H1 (cell line): ENCODE measurements around the gene TBCD. TPM values are rescaled to one million over a fixed set of nuclear protein-coding genes. Genes with fewer than 3 reads are reported as not detected.

ENCODE experiments used
- JUND ChIP-seq: IDR thresholded peaks from 2 replicates; pipeline ENCODE4 v1.6.1; 2011; ENCODE audit warnings: mild to moderate bottlenecking, improper control_type of control experiment, low read length
- KDM1A ChIP-seq: fragments of 200-600, 300-600 bp; sonication (generic); IDR thresholded peaks from 2 replicates; pipeline ENCODE4 v1.7.1; 2016; ENCODE audit warnings: mild to moderate bottlenecking, low read length, borderline replicate concordance
- SP1 ChIP-seq: IDR thresholded peaks from 2 replicates; pipeline ENCODE4 v1.6.1; 2011; ENCODE audit warnings: low read depth, low read length
- SP2 ChIP-seq: IDR thresholded peaks from 2 replicates; pipeline ENCODE4 v1.6.1; 2012; ENCODE audit warnings: mild to moderate bottlenecking, low read length, inconsistent platforms
- polyA plus RNA-seq, 7 experiments: library from polyadenylated mRNA; depleted of rRNA in 3 of 7; stranded (reverse) in 5 of 7; unstranded in 2 of 7; fragments of >200 nt in 5 of 7; fragments of 200-250 nt in 2 of 7; gene quantifications; 1 replicate in 5 of 7; 2 replicates in 1 of 7; 4 replicates in 1 of 7; pipeline versions ENCODE4 v1.2.1 to v1.2.3, GENCODE V29; 2011 to 2013; ENCODE audit warnings: missing spikeins in 2 of 7, mixed read lengths in 2 of 7
- total RNA-seq: library from RNA; stranded (reverse); fragmentation: NEBNext Ultra II Directional; extraction: Animal tissue kit (Norgen Biotek cat#: 25700); gene quantifications from 2 replicates; pipeline ENCODE4 v1.2.1, GENCODE V29; 2021

TBCD gene
- total and polyA plus RNA-seq, 2 of the 8 experiments (the other 6 are each of a cell fraction or from before 2014, with no cell fraction given), result 118 to 162 TPM

DNA sequence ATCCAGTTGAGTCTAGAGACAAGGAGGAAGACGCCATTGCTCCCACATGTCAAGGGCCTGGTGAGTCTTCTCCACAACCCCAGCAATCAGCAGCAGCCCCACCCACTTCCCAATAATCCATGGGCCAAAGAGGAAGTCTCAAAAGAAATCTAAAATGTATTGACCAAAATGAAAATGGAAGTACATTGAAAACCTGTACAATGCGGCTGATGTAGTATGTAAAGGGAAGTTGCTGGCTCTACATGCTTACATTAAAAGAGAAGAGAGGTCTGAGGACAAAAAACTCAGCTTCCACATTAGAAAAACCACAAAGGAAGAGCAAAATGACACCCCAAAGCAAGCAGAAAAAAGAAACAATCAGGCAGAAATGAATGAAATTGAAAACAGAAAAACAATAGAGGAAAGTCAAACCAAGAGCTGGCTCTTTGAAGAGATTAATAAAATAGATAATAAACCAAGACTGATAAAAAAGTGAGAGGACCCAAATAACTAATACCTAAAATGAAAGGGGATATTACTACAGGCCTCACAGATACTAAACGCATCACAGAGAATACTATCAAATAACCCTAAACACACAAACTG is 227.0 kb downstream of the TBCD start (continued):
- TF ChIP-seq KDM1A, result no peak
- no peak for TF ChIP-seq SP2
- no peak for TF ChIP-seq SP1
- no peak for TF ChIP-seq JUND
